Neural progenitor cell (in vitro differentiated cells): Measurements from ENCODE around the gene CYP11A1. TPM values are rescaled to one million over a fixed set of nuclear protein-coding genes. Genes with fewer than 3 reads are reported as not detected.

ENCODE experiments used
- DNase-seq: peaks from one replicate; pipeline ENCODE4 v3.0.0-alpha.2; 2016; ENCODE audit warnings: low spot score
- H2AFZ ChIP-seq: fragments of 200-600 bp; sonication (generic); replicated peaks from 2 replicates; pipeline ENCODE4 v1.6.1; 2016; ENCODE audit warnings: antibody characterized with exemption
- H3F3A ChIP-seq: fragments of 200-600 bp; sonication (generic); 2 replicates; pipeline ENCODE4 v1.6.1; 2016; ENCODE audit warnings: antibody characterized with exemption, low read depth
- H3K27ac ChIP-seq: fragments of 200-600 bp; sonication (generic); 2 replicates; pipeline ENCODE4 v1.5.1; 2016; ENCODE audit warnings: mild to moderate bottlenecking
- H3K27me3 ChIP-seq: fragments of 200-600 bp; sonication (generic); 2 replicates; pipeline ENCODE4 v1.6.1; 2016; ENCODE audit warnings: mild to moderate bottlenecking, moderate library complexity
- H3K36me3 ChIP-seq: fragments of 200-600 bp; sonication (generic); 2 replicates; pipeline ENCODE4 v1.5.1; 2016
- H3K4me1 ChIP-seq: fragments of 200-600 bp; sonication (generic); 2 replicates; pipeline ENCODE4 v1.6.1; 2016; ENCODE audit warnings: mixed run types
- H3K4me2 ChIP-seq: fragments of 200-600 bp; sonication (generic); 2 replicates; pipeline ENCODE4 v1.6.1; 2016
- H3K4me3 ChIP-seq: fragments of 200-600 bp; sonication (generic); 2 replicates; pipeline ENCODE4 v1.5.1; 2016
- H3K79me2 ChIP-seq: fragments of 200-600 bp; sonication (generic); 2 replicates; pipeline ENCODE4 v1.6.1; 2016; ENCODE audit warnings: low read depth
- H3K9ac ChIP-seq: fragments of 200-600 bp; sonication (generic); 2 replicates; pipeline ENCODE4 v1.6.1; 2016
- H3K9me3 ChIP-seq: fragments of 200-600 bp; sonication (generic); 2 replicates; pipeline ENCODE4 v1.5.1; 2016; ENCODE audit warnings: low read depth
- H4K20me1 ChIP-seq: fragments of 200-600 bp; sonication (generic); 2 replicates; pipeline ENCODE4 v1.6.1; 2016; ENCODE audit warnings: low read depth
- H3K27ac Mint-ChIP-seq: 3 replicates; pipeline ENCODE4 v1.8.0; 2021; ENCODE audit warnings: mixed read lengths
- H3K27me3 Mint-ChIP-seq: 2 replicates; pipeline ENCODE4 v1.8.0; 2022; ENCODE audit warnings: low read depth, mild to moderate bottlenecking, inconsistent platforms, moderate library complexity, mixed read lengths; ENCODE audit not compliant: insufficient read depth
- H3K36me3 Mint-ChIP-seq: 3 replicates; pipeline ENCODE4 v1.8.0; 2021; ENCODE audit warnings: mixed read lengths
- H3K4me1 Mint-ChIP-seq: 3 replicates; pipeline ENCODE4 v1.8.0; 2021; ENCODE audit warnings: mixed read lengths
- H3K4me3 Mint-ChIP-seq: 3 replicates; pipeline ENCODE4 v1.8.0; 2021; ENCODE audit warnings: mild to moderate bottlenecking, moderate library complexity, mixed read lengths
- H3K9me3 Mint-ChIP-seq: 3 replicates; pipeline ENCODE4 v1.8.0; 2020; ENCODE audit warnings: mixed read lengths
- CTCF ChIP-seq: fragments of 200-600 bp; sonication (generic); IDR thresholded peaks from 2 replicates; pipeline ENCODE4 v1.5.1; 2017; ENCODE audit warnings: antibody characterized with exemption, mild to moderate bottlenecking
- EZH2 ChIP-seq: fragments of 200-600 bp; sonication (generic); IDR thresholded peaks from 2 replicates; pipeline ENCODE4 v1.6.1; 2017; ENCODE audit warnings: antibody characterized with exemption, mild to moderate bottlenecking, moderate library complexity
- EZH2phosphoT487 ChIP-seq: fragments of 200-600 bp; sonication (generic); IDR thresholded peaks from 2 replicates; pipeline ENCODE4 v1.6.1; 2017; ENCODE audit warnings: antibody characterized with exemption
- total RNA-seq: library from RNA; depleted of rRNA; stranded (reverse); fragments of >200 nt; gene quantifications from 2 replicates; pipeline ENCODE4 v1.2.3, GENCODE V29; 2015; ENCODE audit warnings: low replicate concordance

Gene CYP11A1
- total RNA-seq, 1 donor from 2014 or later = 0.99 TPM

- H3K27me3 Mint-ChIP-seq = peaks cover 28% of the 10 kb centered on the region
- H3K27me3 ChIP-seq = no peaks in the 10 kb centered on the region
- no peaks in the 10 kb centered on the region for H3K36me3 Mint-ChIP-seq
- peaks cover 19% of the 10 kb centered on the region for H3K4me1 ChIP-seq
- no peaks in the 10 kb centered on the region for H4K20me1 ChIP-seq
- H3K9me3 ChIP-seq = no peaks in the 10 kb centered on the region
- TF ChIP-seq EZH2 (no peak), EZH2phosphoT487 (no peak), CTCF (no peak)
- no peak overlapping the region for H2AFZ ChIP-seq
- H3K27ac ChIP-seq = no peak overlapping the region
- no peak overlapping the region for H3K4me3 Mint-ChIP-seq
- H3K9me3 Mint-ChIP-seq = no peaks in the 10 kb centered on the region
- no peaks in the 10 kb centered on the region for H3F3A ChIP-seq
- H3K4me1 Mint-ChIP-seq = peaks cover 40% of the 10 kb centered on the region
- no peak overlapping the region for H3K4me2 ChIP-seq
- H3K27ac Mint-ChIP-seq = peak overlapping the region; percentile 78
- no peak overlapping the region for H3K4me3 ChIP-seq
- DNase-seq = no peak
- H3K9ac ChIP-seq = no peak overlapping the region
- no peaks in the 10 kb centered on the region for H3K79me2 ChIP-seq
- no peaks in the 10 kb centered on the region for H3K36me3 ChIP-seq
These were observed 36.6 kb upstream of the CYP11A1 start for GRCh38 chr15:74403991-74404563.

- Histone ChIP-seq H3K4me1 (peaks cover 19% of the 10 kb centered on the region), H3K27me3 (no peaks in the 10 kb centered on the region), H4K20me1 (no peaks in the 10 kb centered on the region), H3K9me3 (no peaks in the 10 kb centered on the region), H3K36me3 (no peaks in the 10 kb centered on the region), H2AFZ (no peak overlapping the region), H3K27ac (no peak overlapping the region), H3K9ac (no peak overlapping the region), H3F3A (no peaks in the 10 kb centered on the region), H3K4me3 (no peak overlapping the region), H3K79me2 (no peaks in the 10 kb centered on the region), H3K4me2 (no peak overlapping the region)
- Mint-ChIP-seq H3K4me3 (peak overlapping the region; percentile 42), H3K4me1 (peaks cover 35% of the 10 kb centered on the region), H3K27ac (no peak overlapping the region), H3K36me3 (no peaks in the 10 kb centered on the region), H3K27me3 (peaks cover 26% of the 10 kb centered on the region), H3K9me3 (no peaks in the 10 kb centered on the region)
- TF ChIP-seq CTCF (no peak), EZH2 (no peak), EZH2phosphoT487 (no peak)
- no peak for DNase-seq
These were observed 36.1 kb upstream of the CYP11A1 start for GRCh38 chr15:74403588-74403919.

GRCh38 chr15:74402873-74403587 lies 35.6 kb upstream of the CYP11A1 start:
- Histone ChIP-seq H3K4me2 (no peak overlapping the region), H3K79me2 (no peaks in the 10 kb centered on the region), H3K4me3 (no peak overlapping the region), H3K36me3 (no peaks in the 10 kb centered on the region), H3K4me1 (peaks cover 18% of the 10 kb centered on the region), H2AFZ (no peak overlapping the region), H3K9me3 (no peaks in the 10 kb centered on the region), H3K9ac (no peak overlapping the region), H4K20me1 (no peaks in the 10 kb centered on the region), H3K27ac (no peak overlapping the region), H3K27me3 (no peaks in the 10 kb centered on the region), H3F3A (no peaks in the 10 kb centered on the region)
- Mint-ChIP-seq H3K36me3 (no peaks in the 10 kb centered on the region), H3K27ac (no peak overlapping the region), H3K27me3 (peaks cover 27% of the 10 kb centered on the region), H3K4me1 (peaks cover 30% of the 10 kb centered on the region), H3K9me3 (no peaks in the 10 kb centered on the region), H3K4me3 (no peak overlapping the region)
- DNase-seq = no peak
- TF ChIP-seq EZH2phosphoT487 = no peak
- TF ChIP-seq EZH2 = no peak
- TF ChIP-seq CTCF = no peak
